Fibroblast of pulmonary artery (primary cell): ENCODE data around the gene DDX24.

Experiments
- DNase-seq: peaks from one replicate; pipeline ENCODE4 v3.0.0-alpha.2; 2010; ENCODE audit warnings: low read depth
- H3K4me3 ChIP-seq: replicated peaks from 2 replicates; pipeline ENCODE4 v1.5.1; 2011; ENCODE audit warnings: low read depth, mild to moderate bottlenecking, control low read depth, low read length, moderate library complexity
- TF ChIP-seq, protein P1 (sequence below): IDR thresholded peaks from 2 replicates; pipeline ENCODE4 v1.5.1; 2011; ENCODE audit warnings: mild to moderate bottlenecking, control low read depth, low read length, inconsistent platforms; ENCODE audit errors: missing control alignments

The DDX24 gene

DNA sequence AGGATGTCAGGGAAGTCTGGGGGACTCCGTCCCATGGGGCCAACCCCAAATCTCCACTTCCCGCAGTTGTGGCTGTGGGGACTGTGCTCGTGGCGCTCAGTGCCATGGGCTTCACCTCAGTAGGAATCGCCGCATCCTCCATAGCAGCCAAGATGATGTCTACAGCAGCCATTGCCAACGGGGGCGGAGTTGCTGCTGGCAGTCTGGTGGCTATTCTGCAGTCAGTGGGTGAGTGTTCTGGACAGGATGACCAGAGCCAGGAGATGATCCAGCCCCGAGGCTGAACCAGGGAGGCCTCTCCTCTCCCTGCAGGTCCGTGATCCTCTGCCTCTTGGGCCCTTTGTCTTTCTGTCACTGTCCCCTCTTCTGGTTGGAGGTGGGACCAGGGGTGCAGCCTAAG is 20.7 kb upstream of the DDX24 start:
- no peak overlapping the region for H3K4me3 ChIP-seq
- TF ChIP-seq, protein P1, sequence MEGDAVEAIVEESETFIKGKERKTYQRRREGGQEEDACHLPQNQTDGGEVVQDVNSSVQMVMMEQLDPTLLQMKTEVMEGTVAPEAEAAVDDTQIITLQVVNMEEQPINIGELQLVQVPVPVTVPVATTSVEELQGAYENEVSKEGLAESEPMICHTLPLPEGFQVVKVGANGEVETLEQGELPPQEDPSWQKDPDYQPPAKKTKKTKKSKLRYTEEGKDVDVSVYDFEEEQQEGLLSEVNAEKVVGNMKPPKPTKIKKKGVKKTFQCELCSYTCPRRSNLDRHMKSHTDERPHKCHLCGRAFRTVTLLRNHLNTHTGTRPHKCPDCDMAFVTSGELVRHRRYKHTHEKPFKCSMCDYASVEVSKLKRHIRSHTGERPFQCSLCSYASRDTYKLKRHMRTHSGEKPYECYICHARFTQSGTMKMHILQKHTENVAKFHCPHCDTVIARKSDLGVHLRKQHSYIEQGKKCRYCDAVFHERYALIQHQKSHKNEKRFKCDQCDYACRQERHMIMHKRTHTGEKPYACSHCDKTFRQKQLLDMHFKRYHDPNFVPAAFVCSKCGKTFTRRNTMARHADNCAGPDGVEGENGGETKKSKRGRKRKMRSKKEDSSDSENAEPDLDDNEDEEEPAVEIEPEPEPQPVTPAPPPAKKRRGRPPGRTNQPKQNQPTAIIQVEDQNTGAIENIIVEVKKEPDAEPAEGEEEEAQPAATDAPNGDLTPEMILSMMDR, result no peak
- DNase-seq, result no peak

DNA sequence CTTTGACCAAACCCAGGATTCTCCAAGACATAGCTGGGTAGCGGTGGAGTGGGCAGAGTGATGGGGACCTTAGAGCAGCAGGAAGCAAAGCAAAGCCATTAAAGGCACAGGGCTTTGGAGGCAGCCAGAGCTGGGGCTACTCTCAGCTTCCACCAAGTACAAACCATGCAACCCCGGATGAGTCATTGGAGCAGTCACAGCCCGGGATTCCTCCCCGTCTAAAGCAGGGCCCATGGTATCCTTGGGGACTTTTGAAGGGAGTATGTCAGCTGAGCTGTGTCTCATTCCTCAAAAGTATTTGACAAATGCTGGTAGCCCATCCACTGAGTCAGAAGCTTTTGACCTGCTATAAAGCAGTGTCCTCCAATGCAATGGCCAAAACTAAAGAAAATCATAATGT is 19.8 kb upstream of the DDX24 start:
- DNase-seq, result peak; percentile 59
- H3K4me3 ChIP-seq, result no peak overlapping the region
- TF ChIP-seq, protein P1, result no peak

DNA sequence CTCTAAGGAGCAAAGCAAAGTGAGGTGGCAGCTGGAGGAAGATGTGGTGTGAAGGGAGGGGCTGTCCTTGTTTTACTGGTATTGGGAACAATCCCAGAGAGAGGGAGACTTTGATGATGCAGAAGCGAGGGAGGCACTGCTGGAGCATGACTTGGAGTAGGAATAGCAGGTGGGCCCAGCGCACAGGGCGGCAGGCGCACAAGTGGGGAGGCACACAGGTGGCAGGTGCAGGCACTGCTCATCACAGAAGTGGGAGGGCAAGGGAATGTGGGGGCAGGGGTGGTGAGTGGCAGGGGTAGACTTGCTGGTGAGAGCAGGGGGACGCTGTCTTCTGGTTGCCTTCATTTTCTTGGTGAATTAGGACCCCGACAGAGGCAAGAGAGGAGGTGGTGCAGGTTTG is 18.0 kb upstream of the DDX24 start:
- TF ChIP-seq, protein P1, result no peak
- H3K4me3 ChIP-seq, result no peak overlapping the region
- no peak for DNase-seq

DNA sequence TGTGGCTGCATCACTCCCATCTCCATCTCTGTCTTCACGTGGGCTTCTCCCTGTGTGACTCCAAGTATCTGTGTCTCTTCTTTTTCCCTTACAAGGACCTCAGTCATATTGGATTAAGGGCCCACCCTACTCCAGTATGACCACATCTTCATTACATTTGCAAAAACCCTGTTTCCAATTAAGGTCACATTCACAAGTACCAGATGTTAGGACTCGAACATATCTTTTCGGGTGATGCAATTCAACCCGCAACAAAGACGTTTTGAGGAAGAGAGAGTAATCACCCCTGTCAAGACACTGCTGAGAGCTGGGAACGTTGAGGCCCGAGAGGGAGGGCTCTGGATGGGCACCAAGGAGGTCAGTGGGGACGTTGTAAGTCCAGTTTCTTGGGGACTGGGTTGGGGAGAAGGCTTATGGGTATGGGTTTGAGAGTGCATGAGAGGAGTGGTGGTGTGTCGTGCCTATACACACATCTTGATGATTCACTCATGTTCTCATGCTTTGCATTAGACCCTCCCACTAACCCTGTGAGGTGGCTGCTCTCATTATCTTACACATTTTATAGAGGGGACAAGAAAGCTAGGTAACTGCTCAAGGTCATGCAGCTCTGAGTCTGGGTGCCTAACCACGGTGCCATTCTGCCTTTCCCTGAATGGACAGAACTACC is 17.5 kb upstream of the DDX24 start:
- TF ChIP-seq, protein P1, result no peak
- H3K4me3 ChIP-seq, result no peak overlapping the region
- no peak for DNase-seq

DNA sequence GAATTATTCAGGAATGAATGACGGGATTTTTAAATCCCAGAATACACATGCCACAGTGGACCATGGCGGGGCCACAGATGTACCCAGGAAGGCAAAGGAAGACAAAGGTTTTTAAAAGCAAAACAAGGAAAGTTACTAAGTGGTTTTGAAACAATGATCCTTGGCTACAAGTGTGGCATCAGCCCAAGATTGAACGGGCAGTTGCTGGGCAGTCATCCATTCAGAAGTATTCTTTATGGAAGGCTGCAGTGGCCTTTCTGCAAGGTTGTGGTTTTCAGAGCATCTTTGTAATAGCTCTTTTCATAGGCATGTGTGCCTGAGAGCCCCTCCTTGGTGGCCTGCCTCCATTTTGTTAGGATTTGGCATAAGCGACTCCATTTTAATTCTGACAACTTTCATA is 16.1 kb upstream of the DDX24 start:
- no peak for DNase-seq
- no peak overlapping the region for H3K4me3 ChIP-seq
- TF ChIP-seq, protein P1, result no peak

DNA sequence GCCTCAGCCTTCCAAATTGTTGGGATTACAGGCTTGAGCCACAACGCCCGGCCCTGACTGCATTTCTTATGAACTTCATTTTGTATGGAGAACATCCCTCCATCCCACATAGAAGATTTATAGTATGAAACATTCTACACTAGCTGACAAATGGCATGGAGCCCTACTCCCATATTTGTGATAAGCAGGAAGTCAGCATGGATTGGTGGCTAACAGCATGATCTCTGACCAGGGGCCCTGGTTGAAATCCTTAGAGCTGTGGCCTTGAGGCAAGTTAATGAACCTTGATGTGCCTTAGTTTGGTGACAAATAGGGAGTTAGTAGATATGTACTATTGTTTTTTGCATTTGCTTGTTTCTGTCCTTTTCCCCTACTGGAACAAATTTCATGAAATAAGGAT is 12.4 kb upstream of the DDX24 start:
- no peak overlapping the region for H3K4me3 ChIP-seq
- TF ChIP-seq, protein P1, result no peak
- no peak for DNase-seq

DNA sequence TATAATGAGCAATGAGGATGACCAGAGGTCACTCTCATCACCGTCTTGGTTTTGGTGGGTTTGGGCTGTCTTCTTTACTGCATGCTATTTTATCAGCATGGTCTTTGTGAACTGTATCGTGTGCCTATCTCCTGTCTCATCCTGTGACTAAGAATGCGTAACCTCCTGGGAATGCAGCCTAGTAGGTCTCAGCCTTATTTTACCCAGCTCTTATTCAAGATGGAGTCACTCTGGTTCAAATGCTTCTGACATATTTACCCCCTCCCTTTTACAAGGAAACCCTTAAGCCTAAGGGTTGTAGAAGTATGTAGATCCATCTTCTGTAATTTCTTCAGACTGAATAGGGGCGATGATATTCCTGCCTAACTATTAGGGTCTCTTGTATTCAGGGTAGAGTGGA is 8.5 kb upstream of the DDX24 start:
- H3K4me3 ChIP-seq, result no peak overlapping the region
- no peak for DNase-seq
- TF ChIP-seq, protein P1, result no peak
